HG03045 (cell line): ENCODE results near the gene DNM3.
"Not testable (repeated sequence)": the region's sequence is repeated elsewhere in the genome, so short reads cannot be mapped to it uniquely, and the experiment has no call there.

Source experiments
- ATAC-seq: cut with Tn5 transposase; IDR thresholded peaks from one replicate; pipeline ENCODE4 v1.9.1; 2021; ENCODE audit warnings: mild to moderate bottlenecking, moderate library complexity; ENCODE audit not compliant: unreplicated experiment

The DNM3 gene

GRCh38 chr1:171841050-171841910, at the start of gene DNM3:
Gene DNM3, plus strand, starts transcription at chr1:171841498. Its CDS starts 159 bp downstream, at chr1:171841657.
- ATAC-seq = peak; percentile 86

- no peak for ATAC-seq
Observed at GRCh38 chr1:171792656-171793369, 48.5 kb upstream of the DNM3 start.

GRCh38 chr1:171793636-171794035, 47.7 kb upstream of the DNM3 start:
- ATAC-seq = no peak

GRCh38 chr1:171794085-171794484, 47.2 kb upstream of the DNM3 start:
- ATAC-seq = no peak

GRCh38 chr1:171796592-171796991, 44.7 kb upstream of the DNM3 start:
- ATAC-seq = no peak

GRCh38 chr1:171798311-171798710, 43.0 kb upstream of the DNM3 start:
- ATAC-seq = no peak

- no peak for ATAC-seq
Observed at GRCh38 chr1:171798765-171799164, 42.5 kb upstream of the DNM3 start.

GRCh38 chr1:171799166-171799565, 42.1 kb upstream of the DNM3 start:
- no peak for ATAC-seq

GRCh38 chr1:171799698-171800097, 41.6 kb upstream of the DNM3 start:
- ATAC-seq = not testable (repeated sequence)

GRCh38 chr1:171800342-171800741, 41.0 kb upstream of the DNM3 start:
- no peak for ATAC-seq

GRCh38 chr1:171800851-171801250, 40.4 kb upstream of the DNM3 start:
- no peak for ATAC-seq

GRCh38 chr1:171801487-171801891, 39.8 kb upstream of the DNM3 start:
- no peak for ATAC-seq

- ATAC-seq = no peak
Observed at GRCh38 chr1:171802207-171802606, 39.1 kb upstream of the DNM3 start.

GRCh38 chr1:171803045-171803444, 38.3 kb upstream of the DNM3 start:
- no peak for ATAC-seq

GRCh38 chr1:171803461-171804022, 37.8 kb upstream of the DNM3 start:
- no peak for ATAC-seq

- peak; percentile 83 for ATAC-seq
Observed at GRCh38 chr1:171805395-171806115, 35.7 kb upstream of the DNM3 start.

GRCh38 chr1:171807556-171807955, 33.7 kb upstream of the DNM3 start:
- no peak for ATAC-seq

- no peak for ATAC-seq
Observed at GRCh38 chr1:171809834-171810233, 31.5 kb upstream of the DNM3 start.

- no peak for ATAC-seq
Observed at GRCh38 chr1:171811672-171812071, 29.6 kb upstream of the DNM3 start.

GRCh38 chr1:171814692-171815091, 26.6 kb upstream of the DNM3 start:
- no peak for ATAC-seq

- no peak for ATAC-seq
Observed at GRCh38 chr1:171816300-171816901, 24.9 kb upstream of the DNM3 start.
